T-helper 1 cell (primary cell): ENCODE measurements around the gene BLOC1S4.
A peak's percentile ranks its signal among the peaks of the same experiment; 100 is the strongest.
"Not testable (repeated sequence)": the region's sequence is repeated elsewhere in the genome, so short reads cannot be mapped to it uniquely, and the experiment has no call there.

ENCODE experiments used
- DNase-seq, 5 donors: peaks; one replicate each; pipeline ENCODE4 v3.0.0-alpha.2; 2012 to 2020
- total RNA-seq, 4 donors: gene quantifications; one replicate each; lab custom pipeline; 2026; lab: John Stamatoyannopoulos, UW

The BLOC1S4 gene, protein sequence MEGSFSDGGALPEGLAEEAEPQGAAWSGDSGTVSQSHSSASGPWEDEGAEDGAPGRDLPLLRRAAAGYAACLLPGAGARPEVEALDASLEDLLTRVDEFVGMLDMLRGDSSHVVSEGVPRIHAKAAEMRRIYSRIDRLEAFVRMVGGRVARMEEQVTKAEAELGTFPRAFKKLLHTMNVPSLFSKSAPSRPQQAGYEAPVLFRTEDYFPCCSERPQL
- 7.5 to 26.3 (median 17.6) reads per million in 4 donors for total RNA-seq

- DNase-seq: peak; percentile 80 to 95 (median 82)
Measured at GRCh38 chr4:6716018-6716911, at the start of gene BLOC1S4. Gene BLOC1S4, plus strand, starts transcription at chr4:6716174. Its CDS starts 36 bp downstream, at chr4:6716210.

DNA sequence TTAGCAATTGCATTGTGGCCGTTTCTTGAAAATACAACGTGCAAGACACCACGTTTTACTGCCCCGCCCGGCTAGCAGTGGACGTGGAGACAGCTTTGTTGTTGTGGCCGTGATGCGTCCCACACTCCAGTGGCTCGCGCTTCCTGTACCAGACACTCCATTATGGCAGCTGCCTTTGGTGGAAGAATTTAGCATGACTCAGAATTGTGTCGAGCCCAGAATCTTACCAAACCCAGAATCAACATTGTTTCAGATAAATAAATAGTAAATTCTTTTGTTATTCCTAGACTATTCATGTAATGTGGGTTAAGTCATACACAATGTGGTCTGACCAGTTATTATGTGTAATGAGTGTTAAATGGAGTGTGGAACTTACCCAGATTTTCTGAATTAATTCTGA lies 47.6 kb upstream of the BLOC1S4 start:
- DNase-seq: no peak

DNA sequence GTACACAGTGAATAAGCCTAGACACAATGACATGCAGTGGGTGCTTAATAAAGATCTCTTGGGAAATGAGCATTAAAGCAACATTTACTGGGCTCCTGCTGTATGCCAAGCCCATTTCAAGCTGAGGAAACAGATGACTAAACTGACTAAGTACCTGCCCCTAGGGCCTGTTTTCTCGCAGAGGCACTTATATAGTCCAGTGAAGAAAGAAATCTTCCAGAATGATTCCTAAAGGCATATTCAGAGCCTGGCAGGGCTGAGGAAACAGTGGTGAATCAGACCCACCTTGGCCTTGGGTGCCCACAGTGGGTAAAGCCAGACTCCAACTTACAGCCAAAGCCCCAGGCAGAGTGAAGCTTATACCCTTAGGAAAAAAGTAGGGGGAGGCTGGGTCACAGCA lies 44.3 kb upstream of the BLOC1S4 start:
- no peak for DNase-seq

- no peak for DNase-seq
Measured at GRCh38 chr4:6672131-6672530, 43.8 kb upstream of the BLOC1S4 start.

DNA sequence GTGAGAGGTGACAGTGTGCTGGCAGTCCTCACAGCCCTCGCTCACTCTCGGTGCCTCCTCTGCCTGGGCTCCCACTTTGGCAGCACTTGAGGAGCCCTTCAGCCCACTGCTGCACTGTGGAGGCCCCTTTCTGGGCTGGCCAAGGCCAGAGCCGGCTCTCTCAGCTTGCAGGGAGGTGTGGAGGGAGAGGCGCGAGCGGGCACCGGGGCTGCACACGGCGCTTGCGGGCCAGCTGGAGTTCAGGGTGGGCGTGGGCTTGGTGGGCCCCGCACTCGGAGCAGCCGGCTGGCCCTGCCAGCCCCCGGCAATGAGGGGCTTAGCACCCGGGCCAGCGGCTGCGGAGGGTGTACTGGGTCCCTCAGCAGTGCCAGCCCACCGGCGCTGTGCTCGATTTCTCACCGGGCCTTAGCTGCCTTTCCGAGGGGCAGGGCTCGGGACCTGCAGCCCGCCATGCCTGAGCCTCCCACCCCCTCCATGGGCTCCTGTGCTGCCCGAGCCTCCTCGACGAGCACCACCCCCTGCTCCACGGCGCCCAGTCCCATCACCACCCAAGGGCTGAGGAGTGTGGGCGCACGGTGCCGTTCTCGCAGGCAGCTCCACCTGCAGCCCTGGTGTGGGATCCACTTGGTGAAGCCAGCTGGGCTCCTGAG lies 43.3 kb upstream of the BLOC1S4 start:
- DNase-seq: not testable (repeated sequence)

DNA sequence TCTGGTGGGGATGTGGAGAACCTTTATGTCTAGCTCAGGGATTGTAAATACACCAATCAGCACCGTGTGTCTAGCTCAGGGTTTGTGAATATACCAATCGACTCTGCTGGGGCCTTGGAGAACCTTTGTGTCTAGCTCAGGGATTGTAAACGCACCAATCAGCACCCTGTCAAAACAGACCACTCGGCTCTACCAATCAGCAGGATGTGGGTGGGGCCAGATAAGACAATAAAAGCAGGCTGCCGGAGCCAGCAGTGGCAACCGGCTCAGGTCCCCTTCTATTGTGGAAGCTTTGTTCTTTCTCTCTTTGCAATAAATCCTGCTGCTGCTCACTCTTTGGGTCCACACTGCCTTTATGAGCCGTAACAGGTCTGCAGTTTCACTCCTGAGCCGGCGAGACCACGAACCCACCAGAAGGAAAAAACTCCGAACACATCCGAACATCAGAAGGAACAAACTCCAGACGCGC lies 42.7 kb upstream of the BLOC1S4 start:
- DNase-seq: peak in 2 of 5 donors; percentile 41 to 48

GRCh38 chr4:6673660-6674499 lies 42.1 kb upstream of the BLOC1S4 start:
- peak; percentile 90 to 98 (median 93) for DNase-seq

DNA sequence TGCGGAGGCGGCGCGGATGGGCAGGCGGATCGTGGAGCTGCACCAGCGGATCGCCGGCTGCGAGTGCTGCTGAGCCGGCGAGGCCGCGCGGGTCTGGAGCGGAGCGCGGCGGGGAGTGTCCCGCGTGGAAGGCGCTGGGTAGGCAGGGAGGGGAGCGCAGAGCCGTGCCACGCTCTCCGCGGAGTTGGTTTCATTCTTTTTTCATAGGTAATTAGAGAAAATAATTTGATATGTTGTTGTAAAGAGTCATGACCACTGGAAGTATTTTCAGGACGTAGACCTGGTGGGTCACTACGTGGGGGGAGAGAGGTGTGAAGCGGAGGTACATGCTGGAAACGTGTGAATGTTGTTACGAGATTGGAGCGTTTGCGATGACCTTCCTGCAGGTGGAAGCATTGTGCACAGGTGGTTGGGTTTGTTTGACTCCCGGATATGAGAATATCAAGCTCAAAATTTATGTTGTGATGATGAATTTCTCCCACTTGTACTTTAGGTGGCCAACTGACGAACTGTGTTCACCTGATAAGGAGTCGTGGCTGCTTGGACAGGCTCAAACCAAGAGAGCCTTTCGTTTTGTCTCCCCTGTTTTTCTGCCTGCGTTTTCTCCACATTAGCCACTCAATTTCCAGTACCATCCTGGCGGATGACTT lies 41.3 kb upstream of the BLOC1S4 start:
- DNase-seq: peak in 4 of 5 donors; percentile 48 to 79 (median 62)

- no peak for DNase-seq
Measured at GRCh38 chr4:6676722-6677558, 39.0 kb upstream of the BLOC1S4 start.

- no peak for DNase-seq
Measured at GRCh38 chr4:6680372-6681034, 35.5 kb upstream of the BLOC1S4 start.

DNA sequence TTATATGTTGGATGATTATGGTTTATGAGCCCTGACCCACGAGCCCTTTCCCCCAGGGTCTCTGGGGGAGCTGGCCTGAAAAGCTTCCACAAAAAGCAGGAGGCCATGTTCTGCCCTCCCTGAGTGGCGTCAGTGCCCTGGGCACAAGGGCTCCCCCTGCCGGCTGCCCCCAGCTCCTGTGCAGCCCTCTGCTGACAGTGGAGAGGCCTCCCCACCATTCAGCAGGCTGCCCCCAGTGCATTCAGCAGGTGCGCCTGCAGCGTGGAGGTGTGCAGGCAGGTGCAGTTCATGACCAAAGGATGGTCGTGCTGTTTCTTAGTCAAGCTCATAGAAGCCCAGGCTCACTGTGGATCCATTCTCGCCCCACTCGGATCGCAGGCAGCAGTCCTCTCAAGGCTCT lies 34.8 kb upstream of the BLOC1S4 start:
- DNase-seq: no peak

DNA sequence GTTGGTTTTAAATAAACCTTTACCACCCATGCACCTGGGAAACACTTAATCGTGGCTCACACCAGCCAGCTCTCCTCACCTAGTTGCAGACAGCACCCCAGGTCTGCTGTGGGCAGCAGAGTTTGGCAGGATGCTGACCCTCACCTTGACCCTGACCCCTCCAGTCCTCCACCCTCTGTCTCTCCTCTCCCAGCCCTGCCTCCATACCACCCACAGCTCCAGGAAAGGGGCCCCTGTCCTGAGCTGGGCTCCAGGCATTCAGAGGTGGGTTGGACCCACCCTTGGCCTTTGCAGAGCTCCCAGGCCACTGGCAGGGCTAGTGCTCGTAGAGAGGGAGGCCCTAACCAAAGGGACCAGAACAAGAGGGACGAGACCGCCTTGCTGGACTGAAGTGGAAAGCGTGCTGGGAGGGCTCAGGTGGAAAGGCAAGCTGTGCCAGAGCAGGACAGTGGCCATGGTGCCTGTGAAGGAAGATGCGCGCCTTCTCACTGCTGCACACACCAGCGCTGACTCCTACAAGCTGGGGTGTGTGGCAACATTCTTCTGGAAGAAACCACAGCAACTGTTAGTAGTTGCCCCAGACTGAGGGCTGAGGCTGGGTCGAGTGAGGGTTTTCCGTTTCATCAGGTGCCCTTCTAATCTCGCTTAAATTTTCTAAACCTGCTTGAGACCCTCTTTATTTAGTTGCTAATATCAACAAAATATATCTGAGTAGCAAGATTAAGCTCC lies 32.9 kb upstream of the BLOC1S4 start:
- DNase-seq: no peak

GRCh38 chr4:6684656-6685055 lies 31.3 kb upstream of the BLOC1S4 start:
- DNase-seq: no peak

GRCh38 chr4:6686104-6686787 lies 29.7 kb upstream of the BLOC1S4 start:
- DNase-seq: no peak

GRCh38 chr4:6687947-6688878 lies 27.8 kb upstream of the BLOC1S4 start:
- no peak for DNase-seq

GRCh38 chr4:6688879-6689505 lies 27.0 kb upstream of the BLOC1S4 start:
- peak in 4 of 5 donors; percentile 49 to 87 (median 60) for DNase-seq

- no peak for DNase-seq
Measured at GRCh38 chr4:6689506-6689960, 26.4 kb upstream of the BLOC1S4 start.
